ENCODE data around the gene ZFP69B.
"Not testable (repeated sequence)": the region's sequence is repeated elsewhere in the genome, so short reads cannot be mapped to it uniquely, and the experiment has no call there.

Gene ZFP69B

DNA sequence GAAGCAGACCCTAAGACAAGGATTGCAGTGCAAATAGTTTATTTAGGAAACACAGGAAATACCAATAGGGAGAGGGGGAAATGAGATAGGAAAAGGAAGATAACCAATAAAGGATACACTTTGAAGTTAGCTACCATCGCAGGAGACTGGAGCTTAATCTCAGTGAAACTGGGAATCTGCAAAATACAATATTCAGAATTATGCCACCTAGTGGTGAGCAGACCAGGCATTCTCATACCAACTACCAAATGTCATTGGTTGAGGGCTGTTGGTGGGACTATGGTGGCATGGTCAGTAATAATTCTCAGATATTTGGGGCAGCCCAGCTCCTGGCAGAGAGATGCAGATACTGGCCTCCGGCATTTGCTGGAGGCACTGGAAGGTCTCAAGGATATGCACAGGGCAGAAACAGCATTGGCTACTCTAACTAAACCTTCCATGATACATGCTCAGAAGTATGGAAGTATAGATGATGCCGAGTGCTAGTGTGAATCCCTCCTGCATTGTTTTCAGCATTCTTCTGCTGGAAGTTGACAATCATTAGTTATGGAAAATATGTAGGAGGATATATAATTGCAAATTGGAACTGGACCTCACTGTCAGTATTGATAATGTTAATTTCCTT, 11.8 kb upstream of the ZFP69B start:
- DNase-seq, result no peak

DNA sequence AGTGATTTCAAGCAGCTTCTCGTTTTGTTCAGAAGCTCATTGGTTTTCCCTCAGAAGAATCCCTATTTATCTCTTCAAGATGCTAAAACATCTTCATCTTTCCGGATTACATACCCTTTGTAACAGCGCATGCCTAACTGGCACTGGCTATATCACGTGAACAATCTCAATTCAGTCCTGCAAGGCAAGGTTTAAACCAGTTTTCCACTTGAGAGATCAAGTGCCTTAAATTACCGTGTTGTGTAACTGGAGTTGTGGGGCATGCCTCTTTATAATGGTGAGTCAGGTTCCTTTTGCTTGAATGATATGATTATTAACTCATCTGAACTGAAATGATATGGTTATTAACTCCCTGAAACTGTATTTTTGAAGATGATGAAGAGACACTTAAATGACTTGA, 11.0 kb upstream of the ZFP69B start:
- no peak for DNase-seq

GRCh38 chr1:40450495-40451237, 390 bp downstream of the ZFP69B start:
- peak; percentile 64 for DNase-seq

DNA sequence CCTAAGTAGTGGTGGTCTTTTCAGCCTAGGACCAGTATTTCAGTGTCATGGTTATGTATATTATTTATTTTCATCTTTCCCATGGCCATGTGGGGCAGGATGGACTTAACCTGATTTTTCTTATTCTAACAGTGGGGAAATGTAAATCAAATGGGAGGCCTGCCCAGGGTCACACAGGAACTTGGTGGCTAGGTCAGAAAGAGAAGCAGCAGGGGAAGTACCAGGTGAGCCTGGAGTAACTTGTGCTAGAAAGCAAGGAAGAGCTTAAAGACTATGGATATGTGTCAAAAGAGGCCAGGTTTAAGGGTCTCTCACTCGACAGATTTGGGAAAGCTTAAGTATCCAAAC, 936 bp downstream of the ZFP69B start:
- DNase-seq, result no peak

DNA sequence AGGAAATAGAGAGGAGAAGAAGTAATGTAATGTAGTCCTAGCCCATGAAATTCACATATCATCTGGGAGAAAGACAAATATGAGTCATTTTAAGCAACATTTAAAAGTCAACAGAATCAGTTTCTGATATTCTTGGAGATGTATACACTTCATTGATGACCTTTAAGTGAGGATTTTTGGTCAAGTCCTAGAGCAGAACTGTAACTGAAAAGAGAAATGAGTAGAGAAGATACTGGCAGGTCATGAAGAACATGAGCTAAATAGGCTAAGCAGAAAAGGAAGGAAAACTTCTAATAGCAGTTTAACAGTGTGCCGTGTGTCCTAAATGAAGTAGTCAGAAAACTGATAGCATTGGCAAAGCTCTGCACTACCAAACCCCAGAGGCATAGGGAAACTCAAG, 4.6 kb downstream of the ZFP69B start:
- DNase-seq, result no peak

DNA sequence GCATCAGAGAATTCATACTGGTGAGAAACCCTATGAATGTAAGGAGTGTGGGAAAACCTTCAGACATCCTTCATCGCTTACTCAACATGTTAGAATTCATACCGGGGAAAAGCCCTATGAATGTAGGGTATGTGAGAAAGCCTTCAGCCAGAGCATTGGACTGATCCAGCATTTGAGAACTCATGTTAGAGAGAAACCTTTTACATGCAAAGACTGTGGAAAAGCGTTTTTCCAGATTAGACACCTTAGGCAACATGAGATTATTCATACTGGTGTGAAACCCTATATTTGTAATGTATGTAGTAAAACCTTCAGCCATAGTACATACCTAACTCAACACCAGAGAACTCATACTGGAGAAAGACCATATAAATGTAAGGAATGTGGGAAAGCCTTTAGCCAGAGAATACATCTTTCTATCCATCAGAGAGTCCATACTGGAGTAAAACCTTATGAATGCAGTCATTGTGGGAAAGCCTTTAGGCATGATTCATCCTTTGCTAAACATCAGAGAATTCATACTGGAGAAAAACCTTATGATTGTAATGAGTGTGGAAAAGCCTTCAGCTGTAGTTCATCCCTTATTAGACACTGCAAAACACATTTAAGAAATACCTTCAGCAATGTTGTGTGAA, 12.8 kb downstream of the ZFP69B start:
- DNase-seq, result no peak

GRCh38 chr1:40469327-40469726, 19.1 kb downstream of the ZFP69B start:
- DNase-seq, result no peak

DNA sequence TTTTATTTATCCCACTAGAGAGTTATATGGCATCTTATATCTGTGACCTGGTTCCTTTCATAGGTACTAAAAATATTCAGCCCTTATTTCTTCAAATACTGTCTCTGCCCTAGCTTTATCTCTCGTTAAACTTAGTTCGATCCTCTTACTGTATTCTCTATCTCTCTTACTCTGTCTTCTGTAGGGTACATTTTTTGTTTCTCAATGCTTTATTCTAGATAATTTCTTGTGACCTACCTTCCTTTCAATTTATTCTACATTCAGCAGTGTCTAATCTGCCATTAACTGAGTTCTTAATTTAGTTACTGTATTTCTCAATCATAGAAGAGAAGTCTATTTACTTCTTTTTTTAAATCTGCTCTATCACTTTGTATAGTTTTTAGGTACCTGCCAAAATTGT, 25.0 kb downstream of the ZFP69B start:
- DNase-seq, result no peak

- DNase-seq, result peak; percentile 61
These were observed 26.8 kb downstream of the ZFP69B start, which contains the start of gene ZFP69 for GRCh38 chr1:40476924-40477677. Gene ZFP69, plus strand, starts transcription at chr1:40477290. Its CDS starts 2,072 bp downstream, at chr1:40479362.

- DNase-seq, result no peak
These were observed 27.4 kb downstream of the ZFP69B start for GRCh38 chr1:40477678-40478053.

- DNase-seq, result no peak
These were observed 28.0 kb downstream of the ZFP69B start for GRCh38 chr1:40478276-40478675.

DNA sequence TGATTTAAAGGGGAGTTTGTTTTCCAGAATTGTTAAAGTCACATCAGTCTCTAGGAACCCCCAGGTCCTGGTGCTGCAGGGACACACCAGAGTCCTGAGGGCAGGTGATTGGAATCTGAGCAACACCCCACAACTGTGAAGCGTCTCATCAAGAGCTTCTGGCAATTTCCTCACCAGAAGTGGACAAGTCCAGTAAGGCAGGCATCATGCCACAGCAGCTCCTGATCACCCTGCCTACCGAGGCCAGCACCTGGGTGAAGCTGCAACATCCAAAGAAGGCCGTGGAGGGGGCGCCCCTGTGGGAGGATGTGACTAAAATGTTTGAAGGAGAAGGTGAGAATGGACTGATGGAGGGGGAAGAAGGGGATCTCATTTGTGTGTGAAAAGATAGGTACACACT, 28.9 kb downstream of the ZFP69B start:
- DNase-seq, result no peak

DNA sequence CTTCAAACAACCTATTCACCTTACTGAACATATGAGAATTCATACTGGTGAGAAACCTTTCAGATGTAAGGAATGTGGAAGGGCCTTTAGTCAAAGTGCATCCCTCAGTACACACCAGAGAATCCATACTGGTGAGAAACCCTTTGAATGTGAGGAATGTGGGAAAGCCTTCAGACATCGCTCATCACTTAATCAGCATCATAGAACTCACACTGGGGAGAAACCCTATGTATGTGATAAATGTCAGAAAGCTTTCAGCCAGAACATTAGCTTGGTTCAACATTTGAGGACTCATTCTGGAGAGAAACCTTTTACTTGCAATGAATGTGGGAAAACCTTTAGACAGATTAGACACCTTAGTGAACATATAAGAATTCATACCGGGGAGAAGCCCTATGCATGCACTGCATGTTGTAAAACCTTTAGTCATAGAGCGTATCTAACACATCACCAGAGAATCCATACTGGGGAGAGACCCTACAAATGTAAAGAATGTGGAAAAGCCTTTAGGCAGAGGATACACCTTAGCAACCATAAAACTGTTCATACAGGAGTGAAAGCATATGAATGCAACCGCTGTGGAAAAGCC, 45.1 kb downstream of the ZFP69B start:
- no peak for DNase-seq

- not testable (repeated sequence) for DNase-seq
These were observed 52.4 kb downstream of the ZFP69B start for GRCh38 chr1:40502651-40503050.

GRCh38 chr1:40507973-40508372, 57.7 kb downstream of the ZFP69B start:
- DNase-seq, result no peak

- peak; percentile 77 for DNase-seq
These were observed 58.4 kb downstream of the ZFP69B start, which contains the start of gene EXO5 for GRCh38 chr1:40508375-40509341. Gene EXO5, plus strand, starts transcription at chr1:40508767. Its CDS starts 5,778 bp downstream, at chr1:40514545.
